HL-60/S4 treated with retinoic acid at 250 ng/mL for 4 days and 3 days (cell line): ENCODE data around the gene FZD4.
"Not testable (repeated sequence)": the region's sequence is repeated elsewhere in the genome, so short reads cannot be mapped to it uniquely, and the experiment has no call there.

Experiments used
- in situ Hi-C: fragments of 300-500 bp; cut with MboI; formaldehyde crosslinking; loops from 2 replicates; pipeline ENCODE4 v1.7.0; 2022; ENCODE audit warnings: low sequenced_read_pairs

The FZD4 gene

GRCh38 chr11:86916330-86916729, 38.9 kb downstream of the FZD4 start:
- in situ Hi-C loops, result no loop called here

DNA sequence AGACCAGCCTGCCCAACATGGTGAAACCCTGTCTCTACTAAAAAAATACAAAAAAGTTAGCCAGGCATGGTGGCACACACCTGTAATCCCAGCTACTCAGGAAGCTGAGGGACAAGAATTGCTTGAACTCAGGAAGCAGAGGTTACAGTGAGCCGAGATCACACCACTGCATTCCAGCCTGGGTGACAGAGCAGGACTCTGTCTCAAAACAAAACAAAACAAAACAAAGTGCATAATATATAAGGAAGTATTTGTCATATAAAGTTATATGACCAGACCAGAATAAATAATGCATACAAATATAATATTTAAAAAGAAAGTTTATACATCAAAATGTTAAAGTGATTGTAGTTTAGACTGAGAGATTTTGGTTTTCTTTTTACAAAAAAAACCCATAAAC, 39.3 kb downstream of the FZD4 start:
- in situ Hi-C loops, result not testable (repeated sequence)

- in situ Hi-C loops, result no loop called here
These were observed 40.2 kb downstream of the FZD4 start for GRCh38 chr11:86914865-86915519.

DNA sequence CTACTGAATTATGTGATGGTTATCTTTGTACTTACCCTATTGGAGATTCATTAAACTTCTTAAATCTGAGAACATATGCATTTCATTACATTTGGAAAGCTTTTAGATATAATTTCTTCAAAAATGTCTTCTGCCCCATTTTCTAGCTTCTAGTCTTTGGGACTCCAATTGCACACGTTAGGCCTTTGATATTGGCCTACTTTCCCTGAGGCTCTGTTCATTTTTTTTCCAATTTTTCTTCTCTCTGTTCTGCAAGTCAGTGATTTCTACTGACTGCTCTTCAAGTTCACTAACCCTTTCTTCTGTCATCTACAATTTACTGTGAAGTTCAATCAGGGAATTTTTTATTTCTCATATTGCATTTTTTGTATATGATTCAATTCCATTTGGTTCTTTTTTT, 43.0 kb downstream of the FZD4 start:
- in situ Hi-C loops, result no loop called here

DNA sequence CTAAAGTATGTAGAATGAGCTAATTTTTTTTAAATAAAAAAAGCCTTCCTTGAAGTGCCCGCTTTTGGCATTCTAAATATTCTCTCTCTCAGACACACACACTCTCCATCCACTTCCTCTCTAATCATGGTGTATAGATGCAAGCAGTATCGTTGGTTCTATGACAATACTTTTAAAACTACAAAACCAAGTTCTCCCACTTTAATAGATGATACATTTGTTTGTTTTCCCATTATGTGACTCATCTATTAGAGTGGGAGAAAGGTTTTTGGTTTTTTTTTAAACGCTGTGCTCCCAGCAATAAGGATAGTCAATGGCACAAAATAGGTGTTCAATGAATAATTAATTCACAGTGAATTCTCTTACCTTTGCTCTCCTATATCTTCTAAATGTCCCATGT, 44.6 kb downstream of the FZD4 start:
- in situ Hi-C loops, result no loop called here

DNA sequence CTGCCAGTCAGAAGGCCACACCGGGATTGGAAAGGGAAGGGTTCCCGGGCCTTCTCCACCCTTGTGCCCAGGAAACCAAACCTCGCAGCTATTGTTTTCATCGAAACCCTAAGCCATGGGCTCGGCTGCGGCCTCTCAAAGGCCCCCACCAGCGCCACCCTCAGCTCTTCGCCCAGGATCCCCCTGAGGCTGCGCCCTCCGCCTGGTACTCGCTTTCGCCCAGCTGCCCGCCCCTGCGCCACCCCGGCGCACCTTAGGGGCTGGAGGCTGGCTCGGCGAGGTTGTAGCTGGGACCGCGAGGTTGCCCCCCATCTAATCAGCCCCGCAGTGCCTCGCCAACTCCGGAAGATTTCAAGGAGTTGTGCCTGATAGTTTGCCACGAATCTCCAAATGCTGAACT, 49.0 kb downstream of the FZD4 start:
- in situ Hi-C loops, result no loop called here

DNA sequence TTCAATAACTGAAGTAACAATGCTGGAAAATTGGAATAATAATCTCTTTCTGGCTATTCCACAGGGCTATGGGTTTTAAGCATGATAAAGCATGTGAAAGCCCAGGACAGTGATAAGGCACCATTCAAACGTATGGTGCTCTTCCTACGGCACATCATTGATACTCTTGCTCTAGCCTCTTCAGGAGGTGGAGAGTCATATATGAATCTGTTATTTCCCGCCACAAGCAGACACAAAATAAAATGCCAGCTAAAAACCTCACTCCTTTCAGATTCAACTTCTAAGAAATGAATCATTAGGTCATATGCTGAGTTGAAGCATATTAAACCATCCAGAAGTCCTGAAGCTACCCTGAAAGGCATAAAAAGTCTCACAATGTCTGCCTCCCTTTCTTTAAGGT, 49.9 kb downstream of the FZD4 start:
- in situ Hi-C loops, result no loop called here

- in situ Hi-C loops, result no loop called here
These were observed 51.2 kb downstream of the FZD4 start for GRCh38 chr11:86904001-86904400.

- in situ Hi-C loops, result no loop called here
These were observed 52.9 kb downstream of the FZD4 start for GRCh38 chr11:86902345-86902744.

GRCh38 chr11:86901599-86901998, 53.6 kb downstream of the FZD4 start:
- in situ Hi-C loops, result no loop called here

GRCh38 chr11:86900162-86900561, 55.0 kb downstream of the FZD4 start:
- in situ Hi-C loops, result no loop called here

- in situ Hi-C loops, result no loop called here
These were observed 56.5 kb downstream of the FZD4 start for GRCh38 chr11:86898689-86899088.

DNA sequence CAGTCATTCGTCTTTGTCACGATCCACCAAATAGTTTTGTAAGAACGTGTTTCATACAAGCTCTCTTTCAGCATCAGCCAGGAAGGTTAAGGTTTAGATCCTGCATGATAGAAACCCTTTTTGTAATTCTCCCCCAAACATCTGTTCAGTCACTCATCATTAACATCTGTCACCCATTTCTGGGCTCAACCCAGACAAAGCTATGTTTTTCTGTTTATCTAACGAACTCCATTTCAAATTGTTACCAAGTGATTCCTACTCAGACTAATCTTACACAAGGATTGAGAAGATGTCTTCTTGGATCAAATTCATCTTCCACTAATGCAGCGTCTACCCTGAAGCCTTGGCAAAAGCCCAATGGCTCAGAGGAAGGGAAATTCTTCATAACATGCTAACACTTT, 58.8 kb downstream of the FZD4 start:
- in situ Hi-C loops, result no loop called here
